Upper lobe of right lung (tissue), 1 donor: ENCODE data around the gene CRHR2. TPM values are rescaled to one million over a fixed set of nuclear protein-coding genes. Genes with fewer than 3 reads are reported as not detected.

Experiments used
- ATAC-seq: fragments of 200-7000 bp; cut with Tn5 transposase; one replicate; pipeline ENCODE4 v1.9.1; 2020; ENCODE audit warnings: mild to moderate bottlenecking, moderate library complexity
- DNase-seq: peaks from one replicate; pipeline ENCODE4 v3.0.0-alpha.2; 2020
- H3K27ac ChIP-seq: fragments of 200-600 bp; one replicate; pipeline ENCODE4 v1.8.0; 2022
- H3K27me3 ChIP-seq: fragments of 200-600 bp; one replicate; pipeline ENCODE4 v1.8.0; 2022; ENCODE audit warnings: mild to moderate bottlenecking
- H3K36me3 ChIP-seq: fragments of 200-600 bp; one replicate; pipeline ENCODE4 v1.8.0; 2022
- H3K4me1 ChIP-seq: fragments of 200-600 bp; one replicate; pipeline ENCODE4 v1.8.0; 2022
- H3K4me3 ChIP-seq: fragments of 200-600 bp; one replicate; pipeline ENCODE4 v1.8.0; 2022; ENCODE audit warnings: mild to moderate bottlenecking
- H3K9me3 ChIP-seq: fragments of 200-600 bp; one replicate; pipeline ENCODE4 v1.8.0; 2022
- intact Hi-C: fragments of 100-400 bp; cut with DNase I; formaldehyde crosslinking; loops from one replicate; pipeline ENCODE4 v1.11.0; 2022
- total RNA-seq: library from RNA; stranded (reverse); fragmentation: NEBNext Ultra II Directional; extraction: Animal tissue kit (Norgen Biotek cat#: 25700); gene quantifications from one replicate; pipeline ENCODE4 v1.2.1, GENCODE V29; 2021
- TF ChIP-seq, protein P1 (sequence below): fragments of 200-600 bp; IDR thresholded peaks from one replicate; pipeline ENCODE4 v1.8.0; 2022; ENCODE audit warnings: antibody characterized with exemption
- donor health status: DM: no; HTN: yes; CAD: no; lungs with severe emphysema.

Gene CRHR2
- total RNA-seq, 1 donor from 2014 or later = not detected

DNA sequence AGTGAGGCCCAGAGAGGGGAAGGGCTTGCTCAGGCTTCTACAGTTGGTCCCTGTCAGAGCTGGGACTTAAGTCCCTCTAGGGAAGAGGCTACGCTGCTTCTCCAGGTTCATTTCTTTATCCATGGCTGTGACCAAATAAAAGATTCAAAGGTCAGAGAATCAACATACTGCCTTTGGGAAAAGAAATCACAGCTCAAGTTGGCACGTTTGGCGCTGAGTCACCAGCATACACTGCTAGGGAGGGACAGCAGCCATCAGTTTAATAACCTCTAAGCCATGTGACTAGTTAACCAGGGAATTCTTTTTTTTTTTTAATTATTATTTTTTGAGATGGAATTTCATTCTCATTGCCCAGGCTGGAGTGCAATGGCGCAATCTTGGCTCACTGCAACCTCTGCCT is 28.4 kb upstream of the CRHR2 start:
- H3K36me3 ChIP-seq = no peaks in the 10 kb centered on the region
- no peaks in the 10 kb centered on the region for H3K9me3 ChIP-seq
- no peaks in the 10 kb centered on the region for H3K4me1 ChIP-seq

DNA sequence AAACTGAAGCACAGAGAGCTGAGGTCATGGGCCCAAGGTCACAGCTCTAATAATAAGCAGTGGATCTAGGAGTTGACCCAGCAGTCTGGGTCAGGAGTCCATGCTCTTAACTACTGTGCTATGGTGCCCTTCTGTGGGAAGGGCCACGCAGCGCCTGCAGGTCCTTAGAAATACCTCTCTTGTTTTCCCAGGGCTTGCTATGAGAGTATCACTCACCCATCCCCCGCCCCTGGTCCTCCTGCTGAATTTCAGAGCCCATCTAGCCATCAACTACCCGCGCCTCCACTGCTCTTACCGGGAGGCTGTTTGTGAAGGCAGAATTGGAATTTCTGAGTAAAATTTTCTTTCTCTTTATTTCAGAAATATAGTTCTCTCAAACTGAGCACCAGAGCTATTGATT is 27.3 kb upstream of the CRHR2 start:
- TF ChIP-seq, protein P1, sequence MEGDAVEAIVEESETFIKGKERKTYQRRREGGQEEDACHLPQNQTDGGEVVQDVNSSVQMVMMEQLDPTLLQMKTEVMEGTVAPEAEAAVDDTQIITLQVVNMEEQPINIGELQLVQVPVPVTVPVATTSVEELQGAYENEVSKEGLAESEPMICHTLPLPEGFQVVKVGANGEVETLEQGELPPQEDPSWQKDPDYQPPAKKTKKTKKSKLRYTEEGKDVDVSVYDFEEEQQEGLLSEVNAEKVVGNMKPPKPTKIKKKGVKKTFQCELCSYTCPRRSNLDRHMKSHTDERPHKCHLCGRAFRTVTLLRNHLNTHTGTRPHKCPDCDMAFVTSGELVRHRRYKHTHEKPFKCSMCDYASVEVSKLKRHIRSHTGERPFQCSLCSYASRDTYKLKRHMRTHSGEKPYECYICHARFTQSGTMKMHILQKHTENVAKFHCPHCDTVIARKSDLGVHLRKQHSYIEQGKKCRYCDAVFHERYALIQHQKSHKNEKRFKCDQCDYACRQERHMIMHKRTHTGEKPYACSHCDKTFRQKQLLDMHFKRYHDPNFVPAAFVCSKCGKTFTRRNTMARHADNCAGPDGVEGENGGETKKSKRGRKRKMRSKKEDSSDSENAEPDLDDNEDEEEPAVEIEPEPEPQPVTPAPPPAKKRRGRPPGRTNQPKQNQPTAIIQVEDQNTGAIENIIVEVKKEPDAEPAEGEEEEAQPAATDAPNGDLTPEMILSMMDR = no peak
- Histone ChIP-seq H3K4me1 (no peaks in the 10 kb centered on the region), H3K36me3 (no peaks in the 10 kb centered on the region), H3K4me3 (no peak overlapping the region), H3K27ac (no peak overlapping the region), H3K9me3 (no peaks in the 10 kb centered on the region), H3K27me3 (no peaks in the 10 kb centered on the region)
- DNase-seq = no peak
- intact Hi-C loops = no loop called here
- no peak for ATAC-seq

More for the DNA sequence above, 28.4 kb upstream of the CRHR2 start:
- no peak for ATAC-seq
- TF ChIP-seq, protein P1 = no peak
- intact Hi-C loops = no loop called here
- DNase-seq = no peak
- Histone ChIP-seq H3K27ac (no peak overlapping the region), H3K4me3 (no peak overlapping the region), H3K27me3 (no peaks in the 10 kb centered on the region)

- H3K27ac ChIP-seq = no peak overlapping the region
- no peak for ATAC-seq
- H3K36me3 ChIP-seq = no peaks in the 10 kb centered on the region
- no peaks in the 10 kb centered on the region for H3K9me3 ChIP-seq
- no peaks in the 10 kb centered on the region for H3K4me1 ChIP-seq
- no peak for DNase-seq
- H3K4me3 ChIP-seq = no peak overlapping the region
- TF ChIP-seq, protein P1 = no peak
- no peaks in the 10 kb centered on the region for H3K27me3 ChIP-seq
- intact Hi-C loops = no loop called here
Measured at GRCh38 chr7:30708983-30709382, 26.7 kb upstream of the CRHR2 start.

GRCh38 chr7:30708412-30708811 is 26.2 kb upstream of the CRHR2 start:
- Histone ChIP-seq H3K27me3 (no peaks in the 10 kb centered on the region), H3K27ac (no peak overlapping the region), H3K4me1 (no peaks in the 10 kb centered on the region), H3K4me3 (no peak overlapping the region), H3K36me3 (no peaks in the 10 kb centered on the region), H3K9me3 (no peaks in the 10 kb centered on the region)
- DNase-seq (no peak), ATAC-seq (no peak)
- TF ChIP-seq, protein P1 = no peak
- intact Hi-C loops = no loop called here

DNA sequence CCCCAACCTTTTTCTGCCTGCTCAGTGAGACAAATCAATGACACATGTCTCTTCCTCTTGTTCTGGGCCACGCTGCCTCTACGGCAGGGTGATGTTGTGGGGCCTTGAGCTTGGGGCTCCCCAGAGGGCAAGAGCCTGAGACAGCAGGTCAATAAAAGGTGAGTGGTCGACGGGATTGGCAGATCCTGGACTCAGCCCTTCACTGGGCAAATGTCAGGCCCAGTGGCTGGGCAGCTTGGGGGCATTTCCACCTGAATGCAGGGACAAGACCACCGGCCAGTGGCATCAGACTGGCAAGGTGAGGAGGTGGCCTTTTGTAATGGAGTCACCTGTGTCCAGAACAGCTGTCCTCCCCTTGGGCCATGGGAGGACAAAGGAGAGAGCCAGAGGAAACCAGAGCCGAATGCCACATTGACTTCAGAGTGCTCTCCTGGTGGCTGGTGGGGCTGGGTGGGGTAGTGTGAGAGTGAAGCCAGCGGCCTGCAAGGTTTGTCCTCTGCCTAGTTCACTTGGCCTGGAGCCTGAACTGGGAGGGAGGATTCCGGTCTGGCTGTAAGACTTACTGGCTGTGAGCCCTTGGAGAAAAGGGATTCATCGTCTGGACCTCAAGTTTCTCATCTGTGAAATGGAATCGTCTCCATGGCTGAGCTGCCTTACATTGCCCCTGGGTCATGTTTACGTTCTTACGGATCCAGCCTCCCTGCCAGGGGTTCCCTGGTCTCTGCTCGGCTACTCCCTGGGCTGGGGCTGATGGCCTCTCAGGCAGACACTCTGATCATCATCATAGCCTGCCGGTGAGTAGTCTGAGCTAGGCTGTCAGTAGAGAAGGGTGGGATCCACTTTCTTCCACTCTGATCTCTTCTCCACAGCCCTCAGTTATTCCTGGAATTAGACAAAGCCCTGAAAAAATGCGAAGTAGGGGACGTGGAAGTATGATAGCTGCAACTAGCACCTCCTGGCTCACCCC is 25.4 kb upstream of the CRHR2 start:
- Histone ChIP-seq H3K9me3 (no peaks in the 10 kb centered on the region), H3K27me3 (no peaks in the 10 kb centered on the region), H3K27ac (no peak overlapping the region), H3K4me3 (no peak overlapping the region), H3K4me1 (no peaks in the 10 kb centered on the region), H3K36me3 (no peaks in the 10 kb centered on the region)
- peak; percentile 44 for ATAC-seq
- TF ChIP-seq, protein P1 = no peak
- DNase-seq = no peak
- intact Hi-C loops = no loop called here
